Activated CD8-positive, alpha-beta memory T cell treated with anti-CD3 and anti-CD28 coated beads, Interleukin-2, amount 50 U/mL, for 1 hour (primary cell): Measurements from ENCODE around the gene RABL2A.
"Not testable (repeated sequence)": the region's sequence is repeated elsewhere in the genome, so short reads cannot be mapped to it uniquely, and the experiment has no call there.

Experiments used
- DNase-seq: peaks from one replicate; pipeline ENCODE4 v3.0.0-alpha.2; 2020; ENCODE audit errors: extremely low read depth

Gene RABL2A

DNA sequence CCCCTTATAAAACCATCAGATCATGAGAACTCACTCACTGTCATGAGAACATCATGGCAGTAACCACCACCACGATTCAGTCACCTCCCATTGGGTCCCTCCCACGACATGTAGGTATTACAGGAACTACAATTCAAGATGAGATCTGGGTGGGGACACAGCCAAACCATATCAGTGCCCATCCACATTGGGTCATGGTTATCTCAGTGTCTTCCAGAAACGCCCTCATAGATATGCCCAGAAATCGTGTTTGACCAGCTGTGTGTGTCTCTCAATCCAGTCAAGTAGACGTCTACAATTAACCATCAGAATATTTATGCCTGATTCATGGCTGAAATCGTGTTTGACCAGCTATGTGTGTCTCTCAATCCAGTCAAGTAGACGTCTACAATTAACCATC, 17.2 kb upstream of the RABL2A start:
- DNase-seq: not testable (repeated sequence)

DNA sequence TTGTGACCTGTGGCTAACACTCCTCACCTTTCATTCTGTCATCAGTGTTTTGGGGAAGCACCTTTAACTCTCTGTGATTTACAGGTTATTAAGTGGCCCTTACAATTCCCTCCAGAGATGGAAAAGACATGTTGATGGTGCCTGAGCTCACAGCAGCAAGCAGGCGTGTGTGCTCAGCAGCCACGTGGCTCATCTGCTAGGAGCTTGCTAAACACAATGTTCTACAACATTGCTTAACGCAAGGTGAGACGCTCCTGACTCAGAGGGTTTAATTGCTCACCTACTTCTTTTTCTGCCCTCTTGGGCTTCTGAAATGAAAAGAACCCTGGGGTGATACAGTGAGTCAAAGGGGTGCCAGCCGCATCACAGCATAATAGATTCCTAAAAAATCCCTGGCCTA, 6.1 kb upstream of the RABL2A start:
- not testable (repeated sequence) for DNase-seq

DNA sequence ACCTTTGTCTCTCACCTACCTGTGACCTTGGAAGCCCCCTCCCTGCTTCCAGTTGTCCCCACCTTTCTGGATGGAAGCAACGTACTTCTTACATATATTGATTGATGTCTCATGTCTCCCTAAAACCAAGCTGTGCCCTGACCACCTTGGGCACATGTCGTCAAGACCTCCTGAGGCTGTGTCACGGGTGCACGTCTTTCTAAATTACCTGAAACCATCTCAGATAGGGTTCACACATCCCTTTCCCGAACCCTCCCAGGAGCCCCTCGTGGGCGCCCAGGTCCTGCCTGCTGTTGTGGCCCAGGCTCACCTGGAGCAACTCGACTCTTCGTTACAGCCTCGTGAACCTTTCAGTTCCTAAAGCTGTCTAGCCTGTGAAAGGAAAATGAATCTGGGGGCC, 1.2 kb upstream of the RABL2A start:
- not testable (repeated sequence) for DNase-seq

DNA sequence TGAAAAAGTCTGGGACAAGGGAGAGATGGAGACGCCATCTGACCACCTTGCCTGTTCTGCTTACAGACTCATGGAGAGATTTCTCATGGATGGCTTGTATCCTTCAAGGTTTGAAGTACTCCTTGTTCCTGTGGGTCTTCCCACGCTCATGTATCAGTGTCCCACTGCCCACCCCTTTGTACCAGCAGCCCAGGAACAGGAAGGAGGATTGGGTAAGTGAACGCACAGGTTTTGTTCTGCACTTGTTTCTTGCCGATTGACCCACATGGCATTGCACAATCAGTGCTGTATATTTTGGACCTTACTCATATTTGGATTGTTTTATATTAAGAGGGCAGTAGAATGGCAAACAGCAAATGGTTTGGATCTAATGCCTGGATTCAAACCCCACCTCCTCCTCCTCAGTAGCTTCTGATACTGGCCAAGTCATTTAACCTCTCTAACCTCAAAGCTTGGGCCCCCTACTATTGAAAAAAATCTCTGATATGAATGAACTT, 5.8 kb downstream of the RABL2A start:
- DNase-seq: not testable (repeated sequence)

DNA sequence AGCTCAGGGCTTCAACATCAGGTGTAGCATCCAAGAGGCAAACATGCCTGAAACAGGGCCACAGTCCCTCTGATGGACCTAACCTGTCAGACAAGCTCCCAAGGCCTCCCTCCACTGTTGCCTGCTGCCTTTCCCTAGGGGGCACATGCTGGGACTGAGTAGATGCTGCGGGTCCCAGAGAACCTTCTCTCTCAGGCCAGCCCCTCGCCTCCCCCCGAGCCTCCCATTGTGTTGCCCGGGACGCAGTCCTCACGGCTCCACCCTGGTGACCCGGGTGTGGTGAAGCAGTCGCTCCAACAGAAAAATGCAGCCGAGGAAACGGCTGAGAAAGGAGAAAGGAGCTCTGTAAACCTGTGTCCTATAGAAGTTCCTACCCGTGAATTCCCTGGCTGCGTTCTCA, 8.3 kb downstream of the RABL2A start:
- DNase-seq: not testable (repeated sequence)

GRCh38 chr2:113636226-113636625, 9.2 kb downstream of the RABL2A start:
- not testable (repeated sequence) for DNase-seq

DNA sequence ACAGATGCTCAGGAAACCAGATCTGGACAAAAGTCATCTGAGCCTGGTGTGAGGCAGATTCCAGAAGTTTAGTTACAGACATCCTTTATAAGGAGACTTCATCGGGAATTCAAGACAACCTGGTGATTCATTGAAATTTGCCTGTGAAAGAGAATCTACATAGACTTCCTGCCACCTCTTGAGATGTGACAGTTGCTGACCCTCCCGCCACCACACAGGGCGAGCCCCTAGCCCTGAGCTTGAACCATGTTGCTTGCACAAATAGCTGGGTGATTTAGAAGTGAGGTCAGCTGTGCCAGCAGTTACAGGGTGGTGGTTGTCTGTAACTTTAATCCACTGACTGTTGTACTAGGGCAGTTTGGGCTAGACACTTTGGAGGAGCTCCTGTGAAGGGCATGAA, 11.0 kb downstream of the RABL2A start:
- not testable (repeated sequence) for DNase-seq

DNA sequence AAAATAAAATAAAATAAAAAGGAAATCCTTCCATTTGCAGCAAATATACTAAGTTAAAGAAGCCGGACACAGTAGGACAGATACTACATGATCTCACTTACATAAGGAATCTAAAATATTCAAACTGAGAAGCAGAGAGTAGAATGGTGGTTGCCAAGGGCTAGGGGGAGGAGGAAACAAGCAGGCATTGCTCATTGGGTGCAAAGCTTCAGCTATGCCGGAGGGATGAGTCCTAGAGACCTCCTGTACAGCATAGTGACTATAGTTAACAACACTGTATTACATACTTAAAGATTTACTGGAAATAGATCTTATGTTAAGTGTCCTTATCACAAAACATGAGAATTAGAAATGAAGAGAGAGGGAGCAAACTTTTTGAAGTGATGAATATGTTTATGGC, 19.2 kb downstream of the RABL2A start:
- DNase-seq: not testable (repeated sequence)

- not testable (repeated sequence) for DNase-seq
Measured at GRCh38 chr2:113650834-113651815, 24.1 kb downstream of the RABL2A start.

- DNase-seq: not testable (repeated sequence)
Measured at GRCh38 chr2:113652599-113652998, 25.5 kb downstream of the RABL2A start.

DNA sequence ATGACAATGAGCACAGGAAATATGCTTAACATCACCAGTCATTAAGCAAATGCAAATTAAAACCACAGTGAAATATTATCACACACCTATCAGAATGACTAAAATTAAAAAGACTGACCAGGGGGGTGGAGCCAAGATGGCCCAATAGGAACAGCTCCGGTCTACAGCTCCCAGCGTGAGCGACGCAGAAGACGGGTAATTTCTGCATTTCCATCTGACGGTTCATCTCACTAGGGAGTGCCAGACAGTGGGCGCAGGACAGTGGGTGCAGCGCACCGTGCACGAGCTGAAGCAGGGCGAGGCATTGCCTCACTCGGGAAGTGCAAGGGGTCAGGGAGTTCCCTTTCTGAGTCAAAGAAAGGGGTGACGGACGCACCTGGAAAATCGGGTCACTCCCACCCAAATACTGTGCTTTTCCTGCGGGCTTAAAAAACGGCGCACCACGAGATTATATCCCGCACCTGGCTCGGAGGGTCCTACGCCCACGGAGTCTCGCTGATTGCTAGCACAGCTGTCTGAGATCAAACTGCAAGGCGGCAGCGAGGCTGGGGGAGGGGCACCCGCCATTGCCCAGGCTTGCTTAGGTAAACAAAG, 29.1 kb downstream of the RABL2A start:
- DNase-seq: not testable (repeated sequence)

DNA sequence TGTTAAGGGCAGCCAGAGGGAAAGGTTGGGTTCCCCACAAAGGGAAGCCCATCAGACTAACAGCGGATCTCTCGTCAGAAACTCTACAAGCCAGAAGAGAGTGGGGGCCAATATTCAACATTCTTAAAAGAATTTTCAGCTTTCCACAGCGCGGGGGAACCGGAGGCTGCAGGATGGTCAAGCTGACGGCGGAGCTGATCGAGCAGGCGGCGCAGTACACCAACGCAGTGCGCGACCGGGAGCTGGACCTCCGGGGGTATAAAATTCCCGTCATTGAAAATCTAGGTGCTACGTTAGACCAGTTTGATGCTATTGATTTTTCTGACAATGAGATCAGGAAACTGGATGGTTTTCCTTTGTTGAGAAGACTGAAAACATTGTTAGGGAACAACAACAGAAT, 30.7 kb downstream of the RABL2A start:
- DNase-seq: not testable (repeated sequence)

DNA sequence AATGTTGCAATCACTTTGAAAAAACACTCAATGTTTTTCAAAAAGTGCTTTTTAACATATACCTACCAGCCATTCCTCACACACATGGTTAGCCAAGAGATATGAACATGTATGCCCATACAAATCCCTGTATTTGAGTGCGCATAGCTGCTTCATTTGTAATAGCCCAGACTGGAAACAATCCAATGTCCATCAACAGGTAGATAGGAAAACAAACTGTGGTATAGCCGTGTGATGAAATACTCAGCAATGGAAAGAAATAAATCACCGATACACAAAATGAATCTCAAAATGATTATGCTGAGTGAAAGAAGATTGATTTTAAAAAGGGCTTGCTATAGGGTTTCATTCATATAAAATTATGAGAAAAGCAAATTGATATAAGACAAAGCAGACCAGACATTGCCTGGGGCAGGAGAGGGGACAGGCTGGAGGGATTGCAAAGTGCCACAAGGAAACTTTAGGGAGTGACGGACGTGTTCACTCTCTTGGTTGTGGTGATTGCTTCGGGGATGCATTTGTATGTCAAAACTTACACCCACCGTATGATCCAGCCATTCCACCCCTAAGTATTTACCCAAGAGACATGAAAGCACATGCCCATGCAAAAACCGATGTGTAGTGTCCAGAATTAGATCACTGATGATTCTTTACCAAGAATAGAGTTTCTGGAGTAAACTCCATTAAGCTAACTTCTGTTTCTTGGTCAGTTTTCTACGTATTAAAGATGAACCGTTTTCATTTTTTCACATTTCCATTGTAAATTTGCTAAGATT, 36.4 kb downstream of the RABL2A start:
- DNase-seq: not testable (repeated sequence)

GRCh38 chr2:113664761-113665533, 37.9 kb downstream of the RABL2A start:
- DNase-seq: not testable (repeated sequence)

- not testable (repeated sequence) for DNase-seq
Measured at GRCh38 chr2:113669013-113669412, 41.9 kb downstream of the RABL2A start.

- no peak for DNase-seq
Measured at GRCh38 chr2:113672326-113672932, 45.4 kb downstream of the RABL2A start.

GRCh38 chr2:113675875-113676274, 48.8 kb downstream of the RABL2A start:
- DNase-seq: no peak

DNA sequence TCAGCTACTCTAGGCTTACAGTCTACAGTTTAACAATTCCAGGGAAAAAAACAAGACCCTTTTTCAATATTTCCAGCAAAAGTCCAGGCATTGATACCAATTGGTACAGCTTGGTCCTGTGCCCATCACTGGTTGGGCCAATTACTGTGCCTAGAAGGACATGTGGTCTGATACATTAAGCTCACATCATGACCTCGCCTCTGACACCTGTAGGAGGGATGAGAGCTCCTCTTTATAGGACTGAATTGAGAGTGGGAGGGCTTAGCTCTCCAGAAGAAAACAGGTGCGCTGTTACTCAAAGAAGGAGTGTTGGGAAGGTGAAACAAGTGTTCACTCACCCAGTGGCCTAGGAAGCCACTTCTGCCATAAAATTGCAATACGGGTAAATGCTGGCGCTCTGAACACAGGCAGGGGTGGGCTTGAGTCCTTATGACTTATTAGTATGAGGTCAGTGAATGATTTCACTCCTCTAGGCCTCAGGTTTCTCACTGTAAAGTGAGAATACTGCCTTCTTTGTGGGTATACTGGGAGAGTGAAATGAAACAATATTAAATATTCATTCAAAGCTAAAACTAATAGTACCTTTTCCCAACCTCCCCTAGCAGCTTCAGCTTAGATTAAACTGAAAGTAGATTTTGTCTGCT, 49.7 kb downstream of the RABL2A start:
- no peak for DNase-seq

DNA sequence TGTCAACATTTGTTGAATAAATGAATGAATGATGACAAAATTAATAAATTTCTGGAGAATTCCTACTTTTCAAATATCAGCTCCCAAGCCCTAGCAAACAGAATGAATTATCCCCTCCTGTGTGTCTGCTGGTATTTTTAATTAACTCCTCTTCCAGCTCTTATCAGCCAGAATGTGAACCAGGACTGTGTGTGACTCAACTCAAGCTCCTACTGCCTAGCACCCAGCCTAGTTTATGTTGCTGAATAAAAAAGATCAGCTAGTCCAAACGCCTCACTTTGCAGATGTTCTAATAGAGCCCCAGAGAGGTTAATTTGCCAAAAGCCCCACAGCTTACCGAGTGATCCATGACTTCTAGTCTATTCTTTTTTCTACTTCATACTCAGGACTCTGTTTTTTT, 50.3 kb downstream of the RABL2A start:
- DNase-seq: no peak

- DNase-seq: no peak
Measured at GRCh38 chr2:113679457-113679856, 52.4 kb downstream of the RABL2A start.
